PC-3 (cell line): ENCODE results near the gene NELFA. TPM values are rescaled to one million over a fixed set of nuclear protein-coding genes. Genes with fewer than 3 reads are reported as not detected.

Source experiments
- ATAC-seq: fragments of 200-7000 bp; cut with Tn5 transposase; 2 replicates; pipeline ENCODE4 v1.9.1; 2020; ENCODE audit warnings: mild to moderate bottlenecking, moderate library complexity
- BruUV-seq: library from RNA; stranded (reverse); fragments of 400-500 nt; replicated peaks from 2 replicates; lab custom pipeline; 2021; lab: Mats Ljungman, UMichigan
- CTCF ChIA-PET: fragments of 300-600 bp; sonication (Branson Sonifier 250); formaldehyde crosslinking; loops from one replicate; lab custom pipeline; 2022; ENCODE audit warnings: antibody characterized with exemption; lab: Charles Lee
- POLR2A ChIA-PET: fragments of 300-600 bp; sonication (Branson Sonifier 250); formaldehyde crosslinking; loops from one replicate; lab custom pipeline; 2022; ENCODE audit warnings: antibody characterized with exemption; ENCODE audit not compliant: unreplicated experiment; lab: Charles Lee
- DNase-seq: peaks from one replicate; pipeline ENCODE4 v3.0.0-alpha.2; 2015
- H2AFZ ChIP-seq: fragments of 300-600 bp; sonication (generic); 2 replicates; pipeline ENCODE4 v1.6.0; 2016; ENCODE audit warnings: antibody characterized with exemption, low read length
- H3F3A ChIP-seq: fragments of 300-600 bp; sonication (generic); one replicate; pipeline ENCODE4 v1.6.0; 2017; ENCODE audit warnings: antibody characterized with exemption, low read length, control low read depth, mild to moderate bottlenecking; ENCODE audit not compliant: unreplicated experiment
- H3K27ac ChIP-seq: fragments of 300-600 bp; sonication (generic); 2 replicates; pipeline ENCODE4 v1.5.1; 2016; ENCODE audit warnings: mild to moderate bottlenecking, low read length
- H3K27me3 ChIP-seq: fragments of 300-600 bp; sonication (generic); 2 replicates; pipeline ENCODE4 v1.6.1; 2016; ENCODE audit warnings: low read length, mixed read lengths
- H3K36me3 ChIP-seq: fragments of 300-600 bp; sonication (generic); 2 replicates; pipeline ENCODE4 v1.6.1; 2016; ENCODE audit warnings: low read depth, mixed run types, low read length, mixed read lengths
- H3K4me1 ChIP-seq: fragments of 300-600 bp; sonication (generic); 2 replicates; pipeline ENCODE4 v1.5.1; 2016; ENCODE audit warnings: low read length; ENCODE audit not compliant: insufficient read depth
- H3K4me2 ChIP-seq: fragments of 300-600 bp; sonication (generic); 2 replicates; pipeline ENCODE4 v1.6.0; 2016; ENCODE audit warnings: low read length
- H3K4me3 ChIP-seq: fragments of 300-600 bp; sonication (generic); 2 replicates; pipeline ENCODE4 v1.5.1; 2016; ENCODE audit warnings: mild to moderate bottlenecking, low read length, mixed read lengths
- H3K79me2 ChIP-seq: fragments of 300-600 bp; sonication (generic); 2 replicates; pipeline ENCODE4 v1.6.1; 2017; ENCODE audit warnings: low read length, mixed read lengths
- H3K9ac ChIP-seq: fragments of 300-600 bp; sonication (generic); 2 replicates; pipeline ENCODE4 v1.6.0; 2016; ENCODE audit warnings: mild to moderate bottlenecking, low read length
- H3K9me2 ChIP-seq: fragments of 300-600 bp; sonication (generic); replicated peaks from 2 replicates; pipeline ENCODE4 v1.6.1; 2016; ENCODE audit warnings: mixed run types, low read length, mixed read lengths
- H3K9me3 ChIP-seq: fragments of 300-600 bp; sonication (generic); 2 replicates; pipeline ENCODE4 v1.6.1; 2016; ENCODE audit warnings: low read length, mixed read lengths
- H4K20me1 ChIP-seq: fragments of 300-600 bp; sonication (generic); 2 replicates; pipeline ENCODE4 v1.6.1; 2016; ENCODE audit warnings: low read length, mixed read lengths
- EZH2 ChIP-seq: fragments of 300-600 bp; sonication (generic); IDR thresholded peaks from one replicate; pipeline ENCODE4 v1.6.1; 2017; ENCODE audit warnings: antibody characterized with exemption, mild to moderate bottlenecking, low read length; ENCODE audit not compliant: unreplicated experiment
- EZH2phosphoT487 ChIP-seq: fragments of 300-600 bp; sonication (generic); IDR thresholded peaks from 2 replicates; pipeline ENCODE4 v1.6.1; 2018; ENCODE audit warnings: mild to moderate bottlenecking, antibody characterized with exemption, low read length, borderline replicate concordance
- intact Hi-C: fragments of 100-400 bp; cut with micrococcal nuclease; formaldehyde crosslinking; loops from 2 replicates; pipeline ENCODE4 v1.9.0; 2023
- total RNA-seq: library from RNA; depleted of rRNA; stranded (reverse); fragments of >200 nt; gene quantifications from 2 replicates; pipeline ENCODE4 v1.2.3, GENCODE V29; 2014
- TF ChIP-seq, protein P1 (sequence below): fragments of 300-600 bp; sonication (generic); conservative IDR thresholded peaks from 2 replicates; pipeline ENCODE4 v1.5.1; 2017; ENCODE audit warnings: antibody characterized with exemption, low read depth, mild to moderate bottlenecking, low read length

Gene NELFA
- total RNA-seq, 1 experiment from 2014 or later, result 30.0 TPM

DNA sequence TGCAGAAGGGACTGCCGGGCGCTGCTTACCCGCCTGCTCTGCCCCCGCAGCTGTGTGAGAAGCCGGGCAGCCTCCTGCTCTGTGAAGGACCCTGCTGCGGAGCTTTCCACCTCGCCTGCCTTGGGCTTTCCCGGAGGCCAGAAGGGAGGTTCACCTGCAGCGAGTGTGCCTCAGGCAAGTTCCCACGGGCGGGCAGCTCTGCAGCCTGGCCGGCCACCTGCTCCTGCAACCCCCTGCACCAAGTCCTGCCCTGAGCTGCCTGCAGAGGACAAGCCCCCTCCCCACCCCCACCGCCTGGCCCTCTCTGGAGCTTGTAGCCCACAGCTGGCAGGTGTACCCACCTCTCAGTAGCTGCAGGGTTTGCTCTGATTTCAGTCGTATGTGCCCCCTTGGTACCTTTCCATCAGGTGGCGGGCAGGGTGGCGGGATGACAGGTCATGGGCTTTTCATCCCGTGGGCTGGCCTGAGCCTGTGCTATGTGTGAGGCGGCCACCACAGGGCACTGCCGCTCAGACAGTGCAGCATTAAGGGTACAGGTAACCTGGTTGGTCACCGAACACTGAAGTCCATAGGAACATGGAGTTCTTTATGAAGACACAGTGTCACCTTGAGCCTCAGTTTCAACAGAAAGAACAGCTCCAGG lies 56.6 kb downstream of the NELFA start:
- Histone ChIP-seq H3K27ac (no peak overlapping the region), H2AFZ (no peak overlapping the region), H3K36me3 (peaks cover 13% of the 10 kb centered on the region; the same call in 1 of the 2 replicates), H3K4me2 (no peak overlapping the region), H3K79me2 (no peaks in the 10 kb centered on the region), H3K9me2 (no peaks in the 10 kb centered on the region), H3F3A (no peaks in the 10 kb centered on the region), H4K20me1 (no peaks in the 10 kb centered on the region), H3K27me3 (no peaks in the 10 kb centered on the region), H3K9ac (no peak overlapping the region), H3K4me3 (no peak overlapping the region), H3K4me1 (no peaks in the 10 kb centered on the region), H3K9me3 (no peaks in the 10 kb centered on the region)
- CTCF ChIA-PET, result no interaction called here
- POLR2A ChIA-PET, result no interaction called here
- DNase-seq (no peak), ATAC-seq (no peak)
- intact Hi-C loops, result no loop called here
- BruUV-seq, result no TSS peak
- TF ChIP-seq EZH2phosphoT487 (no peak), EZH2 (no peak)
- TF ChIP-seq, protein P1, sequence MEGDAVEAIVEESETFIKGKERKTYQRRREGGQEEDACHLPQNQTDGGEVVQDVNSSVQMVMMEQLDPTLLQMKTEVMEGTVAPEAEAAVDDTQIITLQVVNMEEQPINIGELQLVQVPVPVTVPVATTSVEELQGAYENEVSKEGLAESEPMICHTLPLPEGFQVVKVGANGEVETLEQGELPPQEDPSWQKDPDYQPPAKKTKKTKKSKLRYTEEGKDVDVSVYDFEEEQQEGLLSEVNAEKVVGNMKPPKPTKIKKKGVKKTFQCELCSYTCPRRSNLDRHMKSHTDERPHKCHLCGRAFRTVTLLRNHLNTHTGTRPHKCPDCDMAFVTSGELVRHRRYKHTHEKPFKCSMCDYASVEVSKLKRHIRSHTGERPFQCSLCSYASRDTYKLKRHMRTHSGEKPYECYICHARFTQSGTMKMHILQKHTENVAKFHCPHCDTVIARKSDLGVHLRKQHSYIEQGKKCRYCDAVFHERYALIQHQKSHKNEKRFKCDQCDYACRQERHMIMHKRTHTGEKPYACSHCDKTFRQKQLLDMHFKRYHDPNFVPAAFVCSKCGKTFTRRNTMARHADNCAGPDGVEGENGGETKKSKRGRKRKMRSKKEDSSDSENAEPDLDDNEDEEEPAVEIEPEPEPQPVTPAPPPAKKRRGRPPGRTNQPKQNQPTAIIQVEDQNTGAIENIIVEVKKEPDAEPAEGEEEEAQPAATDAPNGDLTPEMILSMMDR, result no peak

DNA sequence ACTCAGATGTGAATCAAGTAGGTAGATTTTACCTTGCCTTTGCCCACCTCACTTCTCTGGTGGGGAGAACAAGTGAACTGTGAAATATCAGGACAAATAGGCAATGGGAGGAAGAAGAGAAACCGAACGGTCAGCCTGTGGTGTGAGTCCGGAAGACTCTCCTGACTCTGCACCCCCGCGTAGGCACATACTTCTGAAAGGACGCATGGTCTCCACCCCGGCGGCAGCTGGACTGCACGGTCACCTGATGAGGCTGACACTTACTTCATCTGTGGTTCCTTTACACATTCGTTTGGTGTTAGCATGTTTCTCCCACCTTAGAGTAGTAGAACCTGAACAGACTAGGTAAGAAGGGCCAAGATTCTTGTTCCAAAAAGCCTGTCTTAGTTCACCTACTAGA lies 58.4 kb downstream of the NELFA start:
- BruUV-seq, result no TSS peak
- TF ChIP-seq EZH2 (no peak), EZH2phosphoT487 (no peak)
- TF ChIP-seq, protein P1, result no peak

DNA sequence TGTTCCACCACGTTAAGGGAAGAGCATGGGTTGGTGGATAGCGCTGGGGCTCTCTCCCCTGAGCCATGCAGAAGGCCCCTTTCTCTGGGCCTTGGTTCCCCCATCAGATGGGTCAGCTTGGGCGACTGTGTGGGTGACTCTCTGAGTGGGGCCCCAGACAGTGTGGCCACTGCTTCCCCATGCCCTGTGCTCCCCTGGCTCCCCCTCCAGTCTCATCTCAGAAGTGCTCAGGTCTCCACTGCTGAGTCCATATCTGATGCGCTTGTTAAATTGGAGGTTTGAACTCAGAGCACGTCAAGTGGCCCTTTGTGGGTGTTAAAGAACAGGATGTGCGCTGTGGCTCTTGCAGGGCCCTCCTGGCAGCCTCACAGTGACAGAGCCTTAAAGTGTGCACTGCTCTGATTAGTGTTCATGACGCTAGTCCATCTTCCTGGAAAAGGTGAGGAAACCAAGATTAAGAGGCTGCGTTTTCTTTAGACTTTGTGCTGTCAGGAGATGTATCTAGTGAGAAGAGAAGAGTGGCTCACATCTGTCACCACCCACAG lies 59.8 kb downstream of the NELFA start:
- H3K4me1 ChIP-seq, result no peaks in the 10 kb centered on the region
- BruUV-seq, result no TSS peak
- intact Hi-C loops, result no loop called here
- H3K36me3 ChIP-seq, result peaks cover 15% of the 10 kb centered on the region; the same call in 1 of the 2 replicates
- H3K27ac ChIP-seq, result no peak overlapping the region
- DNase-seq (no peak), ATAC-seq (no peak; the same call in 1 of the 2 replicates)
- no peak overlapping the region for H3K4me2 ChIP-seq
- no peak overlapping the region for H2AFZ ChIP-seq
- no peaks in the 10 kb centered on the region for H3K27me3 ChIP-seq
- no peaks in the 10 kb centered on the region for H3K79me2 ChIP-seq
- ChIA-PET POLR2A (no interaction called here), CTCF (interaction anchor here (0.5 kb wide), 1 partner anchor 181 kb away, joined by 5 read pairs; no protein-coding TSS in a partner anchor)
- H3K9ac ChIP-seq, result no peak overlapping the region
- no peak for TF ChIP-seq EZH2
- TF ChIP-seq EZH2phosphoT487, result no peak
- TF ChIP-seq, protein P1, result no peak
- H4K20me1 ChIP-seq, result no peaks in the 10 kb centered on the region
- no peak overlapping the region for H3K4me3 ChIP-seq
- no peaks in the 10 kb centered on the region for H3F3A ChIP-seq
- H3K9me3 ChIP-seq, result no peaks in the 10 kb centered on the region
- no peaks in the 10 kb centered on the region for H3K9me2 ChIP-seq

More for the DNA sequence above, 58.4 kb downstream of the NELFA start:
- Histone ChIP-seq H3K36me3 (peaks cover 5% of the 10 kb centered on the region; the same call in 1 of the 2 replicates), H2AFZ (no peak overlapping the region), H3K4me3 (no peak overlapping the region), H3K27me3 (no peaks in the 10 kb centered on the region), H3K79me2 (no peaks in the 10 kb centered on the region), H3K27ac (no peak overlapping the region), H3K9ac (no peak overlapping the region), H3K9me2 (no peaks in the 10 kb centered on the region), H4K20me1 (no peaks in the 10 kb centered on the region), H3K4me1 (no peaks in the 10 kb centered on the region), H3F3A (no peaks in the 10 kb centered on the region), H3K4me2 (no peak overlapping the region), H3K9me3 (no peaks in the 10 kb centered on the region)
- intact Hi-C loops, result no loop called here
- ChIA-PET POLR2A (no interaction called here), CTCF (no interaction called here)
- DNase-seq (no peak), ATAC-seq (no peak)
